Inferior parietal cortex (tissue), 1 donor: ENCODE results near the gene COL8A1.

Experiments
- DNase-seq: peaks from one replicate; pipeline ENCODE4 v3.0.0-alpha.2; 2016; ENCODE audit errors: extremely low spot score

The COL8A1 gene

GRCh38 chr3:99670556-99670950, 32.2 kb downstream of the COL8A1 start:
- DNase-seq, result no peak

GRCh38 chr3:99674086-99674789, 35.8 kb downstream of the COL8A1 start:
- no peak for DNase-seq

- DNase-seq, result no peak
Measured at GRCh38 chr3:99678023-99678422, 39.6 kb downstream of the COL8A1 start.

DNA sequence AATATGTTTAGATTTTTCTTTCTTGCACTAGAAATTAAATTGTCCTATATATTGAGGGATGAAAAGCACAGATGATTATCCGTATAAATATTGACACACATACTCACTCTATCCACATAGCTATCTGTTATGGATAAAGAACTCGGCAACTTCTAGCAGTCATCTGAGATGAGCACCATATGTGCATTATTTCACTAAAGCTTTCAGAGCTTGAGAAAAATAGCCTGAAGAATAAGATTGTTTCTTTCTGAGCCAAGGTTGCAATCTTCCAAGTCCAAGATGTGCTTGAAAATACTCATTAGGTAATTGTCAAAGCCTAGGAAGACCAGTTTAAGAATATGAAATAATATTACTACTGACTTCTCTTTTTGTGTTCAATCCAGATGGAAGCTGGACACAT, 40.5 kb downstream of the COL8A1 start:
- peak; percentile 9 for DNase-seq

DNA sequence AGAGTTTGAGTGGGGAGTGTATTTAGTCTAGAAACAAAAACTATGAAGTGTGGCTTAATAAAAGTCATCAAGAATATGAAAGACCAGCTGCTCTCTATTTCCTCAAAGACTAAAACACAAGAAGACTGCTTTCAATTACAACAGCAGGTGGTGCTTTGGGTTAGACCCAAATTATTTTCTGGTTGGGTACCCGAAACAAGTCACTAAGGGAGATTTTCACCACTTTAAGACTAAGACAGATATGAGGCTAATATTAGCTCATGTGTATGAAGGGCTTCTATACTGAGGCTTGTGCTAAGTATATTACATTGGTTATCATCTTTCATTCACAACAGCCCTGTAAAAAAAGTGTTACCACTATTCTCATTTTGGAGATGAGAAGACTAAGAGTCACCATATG, 43.1 kb downstream of the COL8A1 start:
- DNase-seq, result peak; percentile 10

DNA sequence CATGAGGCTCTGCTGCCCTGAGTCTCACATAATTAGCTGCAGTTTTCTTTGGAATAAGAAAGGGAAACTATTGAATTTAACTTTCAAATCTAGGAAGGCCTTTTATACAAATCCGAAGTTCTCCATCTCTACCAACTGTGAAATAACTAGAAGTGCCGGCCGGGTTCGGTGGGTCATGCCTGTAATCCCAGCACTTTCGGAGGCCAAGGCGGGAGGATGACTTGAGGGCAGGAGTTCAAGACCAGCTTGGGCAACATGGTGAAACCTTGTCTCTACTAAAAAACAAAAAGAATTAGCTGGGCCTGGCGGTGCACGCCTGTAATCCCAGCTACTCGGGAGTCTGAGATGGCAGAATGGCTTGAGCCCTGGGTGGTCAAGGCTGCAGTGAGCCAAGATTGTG, 43.6 kb downstream of the COL8A1 start:
- DNase-seq, result no peak

DNA sequence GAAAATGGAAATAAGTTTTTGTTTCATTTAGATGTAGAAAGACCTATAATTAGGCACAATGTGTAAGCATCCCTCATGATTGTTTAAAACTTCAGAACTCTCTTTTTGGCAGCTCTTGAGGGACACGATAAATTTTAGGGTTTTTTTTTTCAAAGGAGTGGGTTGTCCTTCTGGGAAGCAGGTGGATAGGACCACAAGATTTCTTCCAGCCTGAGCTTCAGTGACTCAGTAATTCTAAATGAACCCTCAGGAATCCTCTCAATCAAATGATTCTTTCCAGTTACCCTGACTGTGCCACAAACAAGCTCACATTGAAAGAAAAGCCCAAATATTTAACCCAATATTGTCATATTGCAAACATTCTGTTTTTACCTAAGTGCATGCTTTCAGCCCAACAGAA, 45.1 kb downstream of the COL8A1 start:
- DNase-seq, result no peak

DNA sequence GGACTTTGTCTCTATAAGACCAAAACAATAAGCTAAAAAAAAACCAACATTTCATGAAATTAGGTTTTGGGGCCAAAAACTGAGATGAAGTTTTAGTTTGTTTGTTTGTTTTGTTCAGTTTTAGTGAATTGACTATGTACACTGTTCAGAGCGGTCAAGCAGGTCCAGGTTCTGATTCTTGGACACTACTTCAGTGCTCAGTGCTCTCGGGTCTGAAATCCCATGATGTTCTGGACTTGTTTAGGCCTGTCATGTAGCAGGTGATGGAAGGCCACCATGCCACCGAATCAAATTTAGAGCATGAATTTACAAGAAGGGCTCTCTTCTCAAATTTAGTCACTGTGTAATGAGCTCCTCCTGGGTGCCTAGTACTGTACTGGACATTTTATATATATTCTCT, 45.5 kb downstream of the COL8A1 start:
- DNase-seq, result no peak

DNA sequence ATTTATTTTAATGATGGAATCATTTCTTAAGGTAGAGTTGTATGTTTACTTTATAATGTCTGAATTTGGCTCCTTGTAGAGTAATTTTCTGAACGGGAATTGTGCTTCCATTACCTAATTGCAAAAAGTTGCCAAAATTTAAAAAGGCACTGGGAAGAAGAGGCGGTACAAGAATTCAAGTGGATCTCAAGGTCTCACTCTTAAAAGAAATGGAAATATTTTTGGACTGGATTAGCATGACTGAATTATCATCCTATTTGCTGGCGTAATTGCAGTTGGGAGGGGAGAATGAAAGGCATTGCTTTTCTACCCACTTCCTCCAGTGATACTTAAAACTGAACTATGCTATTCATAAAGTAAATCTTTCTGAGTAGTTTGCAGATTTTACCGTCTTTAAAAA, 46.2 kb downstream of the COL8A1 start:
- no peak for DNase-seq

DNA sequence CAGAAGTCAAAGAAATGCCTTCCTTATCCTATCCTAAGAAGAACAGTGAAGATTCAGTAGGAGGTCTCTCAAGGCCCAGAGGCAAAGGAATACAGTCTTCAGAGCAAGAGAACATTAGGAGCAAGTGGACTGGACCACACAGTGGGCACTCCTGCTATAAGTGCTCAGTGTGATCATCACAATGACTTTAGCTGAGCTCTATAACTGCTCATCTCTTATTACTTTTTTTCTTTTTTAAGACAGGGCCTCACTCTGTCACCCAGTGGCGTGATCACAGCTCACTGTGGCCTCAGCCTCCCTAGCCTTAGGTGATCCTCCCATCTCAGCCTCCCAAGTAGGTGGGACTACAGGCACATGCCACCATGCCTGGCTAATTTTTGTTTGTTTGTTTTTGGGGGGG, 48.1 kb downstream of the COL8A1 start:
- no peak for DNase-seq

DNA sequence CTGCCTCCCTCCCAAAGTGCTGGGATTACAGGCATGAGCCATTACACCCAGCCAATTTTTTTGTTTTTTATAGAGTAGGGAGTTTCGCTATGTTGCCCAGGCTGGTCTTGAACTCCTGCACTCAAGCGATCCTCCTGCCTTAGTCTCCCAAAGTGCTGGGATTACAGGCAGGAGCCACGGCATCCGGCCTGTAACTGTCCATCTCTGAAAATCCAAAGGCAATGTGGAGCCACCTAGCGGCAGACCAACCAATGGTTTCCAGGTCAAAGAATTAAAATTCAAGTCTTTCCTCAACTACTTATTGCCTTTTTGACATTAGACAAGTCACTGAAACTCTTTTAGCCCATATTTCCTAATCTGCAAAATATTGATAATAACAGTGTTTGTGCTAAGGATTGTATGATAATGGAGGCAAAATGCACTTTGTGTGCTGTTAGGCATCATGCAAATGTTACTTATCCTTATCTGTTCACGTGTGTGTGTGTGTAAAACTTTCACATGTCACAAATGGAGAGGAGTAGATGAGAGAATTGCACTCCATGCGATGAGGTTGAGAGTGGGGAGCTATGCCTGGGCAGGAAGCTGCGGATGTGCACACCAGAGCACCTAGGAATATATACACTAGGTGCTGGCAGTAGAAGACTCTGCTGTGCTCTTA, 48.7 kb downstream of the COL8A1 start:
- peak; percentile 59 for DNase-seq

DNA sequence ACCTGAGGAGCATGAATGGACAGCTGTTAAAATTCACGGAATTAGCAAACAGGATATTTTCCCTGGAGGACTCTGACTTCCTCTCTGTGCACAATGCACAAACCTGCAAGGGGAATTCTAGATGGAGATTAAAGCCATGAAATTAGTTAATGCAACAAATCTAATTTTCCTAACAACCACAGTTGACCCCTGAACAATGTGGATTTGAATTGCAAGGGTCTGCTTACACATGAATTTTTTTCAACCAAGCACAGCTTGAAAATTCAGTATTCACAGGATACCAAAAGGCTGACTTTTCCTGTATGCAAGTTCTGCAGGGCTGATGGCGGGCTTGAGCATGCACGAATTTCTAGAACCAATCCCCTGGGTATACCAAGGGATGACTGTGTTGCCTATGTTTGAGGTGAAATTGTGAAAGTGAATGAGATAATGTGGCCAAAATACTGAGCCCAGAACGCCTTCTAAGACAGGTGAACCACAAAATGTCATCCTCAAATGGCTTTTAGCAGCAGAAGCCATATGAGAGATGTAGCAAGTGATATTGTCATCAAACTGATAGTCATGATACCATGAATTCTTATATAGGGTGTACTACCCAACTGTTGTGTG, 52.5 kb downstream of the COL8A1 start:
- no peak for DNase-seq

- DNase-seq, result no peak
Measured at GRCh38 chr3:99693636-99694035, 55.2 kb downstream of the COL8A1 start.

DNA sequence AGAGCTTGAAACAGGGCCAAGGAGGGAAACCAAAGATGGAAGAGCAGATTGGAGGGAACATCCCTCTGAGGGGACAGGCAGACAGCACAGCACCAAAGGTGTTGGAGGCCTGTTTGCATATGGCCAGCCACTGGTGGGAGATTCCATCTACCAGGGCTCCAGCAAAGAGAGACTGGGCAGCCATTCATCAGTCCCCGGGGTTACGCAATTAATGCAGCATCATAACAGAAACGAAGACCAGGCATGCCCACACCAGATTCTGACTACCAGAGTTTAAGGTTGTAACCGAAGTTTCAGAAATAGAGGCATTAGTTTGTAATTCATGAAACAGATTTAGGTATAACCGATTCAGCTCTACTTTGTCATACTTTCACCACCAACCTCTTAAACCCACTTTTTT, 58.1 kb downstream of the COL8A1 start:
- DNase-seq, result no peak

DNA sequence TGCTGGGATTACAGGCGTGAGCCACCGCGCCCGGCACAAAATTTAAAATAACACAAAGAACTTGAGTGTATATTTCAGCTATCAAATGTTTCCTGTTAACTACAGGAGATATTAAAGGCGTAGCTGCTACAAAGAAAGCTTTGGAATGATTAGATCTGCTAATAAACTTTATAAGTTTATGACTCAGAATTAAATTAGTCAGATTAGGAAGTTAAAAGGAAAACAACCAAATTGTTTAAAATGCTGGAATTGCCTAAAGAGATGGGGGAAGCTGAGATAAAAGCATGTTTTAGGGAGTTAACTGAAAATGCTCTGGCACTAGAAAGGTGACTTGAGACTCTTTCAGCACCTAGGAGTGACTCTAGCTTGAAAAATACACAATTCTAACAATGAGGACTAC, 58.9 kb downstream of the COL8A1 start:
- DNase-seq, result no peak

DNA sequence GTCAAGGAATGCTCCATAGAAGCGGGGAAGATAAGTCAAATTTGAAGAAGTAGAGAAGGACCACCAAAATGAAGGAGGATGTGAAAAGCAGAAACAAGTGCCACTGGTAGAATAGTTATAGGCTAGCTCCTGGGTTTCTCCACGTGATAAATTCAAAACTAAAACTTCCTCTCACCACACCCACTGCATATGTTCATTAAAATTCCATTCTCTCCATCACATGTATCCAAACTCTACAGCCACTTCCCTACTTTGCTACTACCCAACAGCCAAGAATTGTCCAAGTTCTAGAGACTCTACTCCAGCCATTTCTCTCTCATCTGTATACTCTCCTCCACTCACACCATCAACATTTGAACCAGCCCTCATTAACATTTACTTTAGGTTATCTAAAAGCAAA, 60.5 kb downstream of the COL8A1 start:
- no peak for DNase-seq

GRCh38 chr3:99699841-99700240, 61.4 kb downstream of the COL8A1 start:
- no peak for DNase-seq

GRCh38 chr3:99700631-99701268, 62.4 kb downstream of the COL8A1 start:
- DNase-seq, result no peak

DNA sequence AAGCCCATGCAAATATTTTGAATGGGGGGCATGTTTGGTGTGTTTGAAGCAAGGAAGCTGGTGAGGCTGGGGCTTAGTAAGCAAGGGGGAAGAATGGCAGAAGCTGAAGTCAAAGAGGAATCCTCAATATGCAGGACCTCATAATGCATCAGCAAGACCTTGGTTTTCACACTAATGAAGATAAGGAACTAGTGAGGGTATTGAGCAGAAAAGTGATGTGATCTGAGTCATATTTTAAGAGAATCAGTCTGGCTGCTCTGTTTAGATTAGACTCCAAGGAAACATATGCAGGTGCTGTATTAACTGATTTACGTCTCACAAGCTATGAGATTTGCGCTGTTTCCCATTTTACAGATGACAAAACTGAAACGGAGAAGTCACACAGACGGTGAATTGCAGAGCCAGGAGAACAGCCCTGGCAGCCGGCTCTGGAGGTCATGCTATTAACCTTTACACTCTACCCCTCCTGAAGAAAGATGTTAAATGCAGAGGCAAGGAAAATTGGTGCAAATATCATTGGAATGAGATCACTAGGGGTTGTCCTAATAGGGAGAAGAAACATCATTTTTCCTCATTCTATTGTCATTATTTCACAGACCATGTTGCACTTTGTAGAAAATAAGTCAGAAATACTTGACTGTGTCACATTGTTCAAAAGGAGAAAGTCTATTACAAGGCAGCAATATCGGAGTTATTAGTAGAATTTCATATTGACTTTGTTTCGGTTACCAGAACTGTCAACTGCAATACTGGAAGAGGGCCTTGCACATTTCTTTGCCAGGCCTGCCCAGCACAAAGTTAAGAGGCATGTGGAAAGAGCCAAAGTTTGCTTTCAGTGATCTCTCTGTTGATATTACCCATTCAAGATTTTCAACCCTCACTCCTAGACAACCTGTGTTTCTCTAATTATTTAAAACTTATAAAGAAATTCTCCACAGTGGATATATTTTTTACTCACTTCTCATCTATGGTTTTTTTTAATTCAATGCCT, 64.9 kb downstream of the COL8A1 start:
- DNase-seq, result no peak

DNA sequence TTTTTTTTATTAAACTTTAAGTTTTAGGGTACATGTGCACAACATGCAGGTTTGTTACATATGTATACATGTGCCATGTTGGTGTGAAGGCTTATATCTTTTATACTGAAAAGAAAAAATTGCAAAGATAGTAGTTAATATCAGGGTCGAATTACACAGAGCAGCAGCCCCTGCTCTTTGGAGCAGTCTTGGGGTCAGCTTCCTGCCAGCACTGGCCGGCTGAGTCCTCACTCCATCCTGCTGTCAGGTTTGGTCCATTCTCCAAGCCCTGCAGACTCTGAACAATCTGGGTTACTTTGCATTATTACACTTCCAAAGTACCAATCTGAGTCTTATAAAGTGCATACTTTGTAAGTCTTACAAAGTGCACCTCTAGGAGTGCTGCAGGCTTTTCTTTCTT, 66.0 kb downstream of the COL8A1 start:
- no peak for DNase-seq

DNA sequence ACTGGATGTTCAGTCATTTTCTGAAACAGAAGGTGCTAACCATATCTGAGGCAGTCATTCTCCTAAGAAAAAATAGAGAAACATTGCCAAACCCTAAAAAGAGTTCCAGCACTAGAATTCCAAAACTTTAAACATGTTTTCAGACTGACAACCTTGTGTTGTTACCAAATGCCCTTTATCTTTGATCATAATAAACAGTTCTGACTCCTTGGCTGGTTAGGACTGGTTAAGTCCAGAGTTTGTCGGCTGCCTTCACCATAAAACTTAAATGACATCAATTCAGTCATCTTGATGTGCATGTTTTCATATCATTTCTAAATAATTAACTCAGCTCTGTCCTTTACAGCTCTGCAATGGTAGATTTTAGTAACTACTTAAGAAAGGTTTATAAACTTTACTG, 68.0 kb downstream of the COL8A1 start:
- no peak for DNase-seq
